Measurements from ENCODE around the gene KRT84. TPM values are rescaled to one million over a fixed set of nuclear protein-coding genes. Genes with fewer than 3 reads are reported as not detected.

The KRT84 gene
- total RNA-seq, 6 donors from 2014 or later, result not detected

- no peak for TF ChIP-seq EP300 (IDR thresholded peaks at IDR 0.05)
- no peak for TF ChIP-seq POLR2A (IDR thresholded peaks at IDR 0.05)
- TF ChIP-seq CTCF (IDR thresholded peaks at IDR 0.05), result no peak
- no peak for TF ChIP-seq POLR2AphosphoS5 (IDR thresholded peaks at IDR 0.05)
- ATAC-seq (ENCODE audit: low FRiP score in 2 of 2) (no peak), DNase-seq (no peak)
- Histone ChIP-seq H3K4me3 (no peak overlapping the region), H3K36me3 (no peaks in the 10 kb centered on the region), H3K27ac (no peak overlapping the region), H3K9me3 (no peaks in the 10 kb centered on the region), H3K4me1 (peaks cover 3 to 13% (median 6%) of the 10 kb centered on the region in 4 donors), H3K27me3 (no peaks in the 10 kb centered on the region)
- 86 to 89% methylated on average over 5 of the region's 5 CpGs for WGBS, 2 donors
Measured at GRCh38 chr12:52350786-52351185, 34.7 kb downstream of the KRT84 start.

- H3K27me3 ChIP-seq, result no peaks in the 10 kb centered on the region
- no peaks in the 10 kb centered on the region for H3K9me3 ChIP-seq
- no peak for TF ChIP-seq EP300 (IDR thresholded peaks at IDR 0.05)
- TF ChIP-seq POLR2AphosphoS5 (IDR thresholded peaks at IDR 0.05), result no peak
- no peak for TF ChIP-seq CTCF (IDR thresholded peaks at IDR 0.05)
- TF ChIP-seq POLR2A (IDR thresholded peaks at IDR 0.05), result no peak
- no peaks in the 10 kb centered on the region for H3K36me3 ChIP-seq
- H3K27ac ChIP-seq, result no peak overlapping the region
- ATAC-seq (ENCODE audit: low FRiP score in 2 of 2), result no peak
- no peak overlapping the region for H3K4me3 ChIP-seq
- no peak for DNase-seq
- peaks cover 3 to 14% (median 8%) of the 10 kb centered on the region in 4 donors for H3K4me1 ChIP-seq
- WGBS, 2 donors, result 87 to 98% methylated on average over 8 of the region's 8 CpGs
Measured at GRCh38 chr12:52350021-52350620, 35.3 kb downstream of the KRT84 start.

GRCh38 chr12:52349196-52349595 lies 36.3 kb downstream of the KRT84 start:
- 71 to 81% methylated on average over 6 of the region's 6 CpGs for WGBS, 2 donors
- ATAC-seq (ENCODE audit: low FRiP score in 2 of 2), result no peak
- peaks cover 3 to 14% (median 8%) of the 10 kb centered on the region in 4 donors for H3K4me1 ChIP-seq

GRCh38 chr12:52347551-52348510 lies 37.6 kb downstream of the KRT84 start:
- no peak overlapping the region for H3K4me3 ChIP-seq
- TF ChIP-seq POLR2AphosphoS5 (IDR thresholded peaks at IDR 0.05), result no peak
- TF ChIP-seq POLR2A (IDR thresholded peaks at IDR 0.05), result no peak
- no peak for TF ChIP-seq CTCF (IDR thresholded peaks at IDR 0.05)
- no peak for TF ChIP-seq EP300 (IDR thresholded peaks at IDR 0.05)
- H3K27me3 ChIP-seq, result no peaks in the 10 kb centered on the region
- no peaks in the 10 kb centered on the region for H3K36me3 ChIP-seq
- no peak overlapping the region for H3K27ac ChIP-seq
- DNase-seq (no peak), ATAC-seq (ENCODE audit: low FRiP score in 2 of 2) (no peak)
- peaks cover 3 to 14% (median 8%) of the 10 kb centered on the region in 4 donors for H3K4me1 ChIP-seq
- H3K9me3 ChIP-seq, result peaks cover 0 to 10% (median 0%) of the 10 kb centered on the region in 4 donors
- WGBS, 2 donors, result 64 to 79% methylated on average over 16 of the region's 16 CpGs

More at GRCh38 chr12:52349196-52349595, 36.3 kb downstream of the KRT84 start:
- no peak for TF ChIP-seq POLR2A (IDR thresholded peaks at IDR 0.05)
- TF ChIP-seq EP300 (IDR thresholded peaks at IDR 0.05), result no peak
- TF ChIP-seq POLR2AphosphoS5 (IDR thresholded peaks at IDR 0.05), result no peak
- TF ChIP-seq CTCF (IDR thresholded peaks at IDR 0.05), result no peak
- H3K27ac ChIP-seq, result no peak overlapping the region
- DNase-seq, result no peak
- no peaks in the 10 kb centered on the region for H3K36me3 ChIP-seq
- no peaks in the 10 kb centered on the region for H3K9me3 ChIP-seq
- no peaks in the 10 kb centered on the region for H3K27me3 ChIP-seq
- no peak overlapping the region for H3K4me3 ChIP-seq
